ENCODE measurements around the gene KLK13.

DNA sequence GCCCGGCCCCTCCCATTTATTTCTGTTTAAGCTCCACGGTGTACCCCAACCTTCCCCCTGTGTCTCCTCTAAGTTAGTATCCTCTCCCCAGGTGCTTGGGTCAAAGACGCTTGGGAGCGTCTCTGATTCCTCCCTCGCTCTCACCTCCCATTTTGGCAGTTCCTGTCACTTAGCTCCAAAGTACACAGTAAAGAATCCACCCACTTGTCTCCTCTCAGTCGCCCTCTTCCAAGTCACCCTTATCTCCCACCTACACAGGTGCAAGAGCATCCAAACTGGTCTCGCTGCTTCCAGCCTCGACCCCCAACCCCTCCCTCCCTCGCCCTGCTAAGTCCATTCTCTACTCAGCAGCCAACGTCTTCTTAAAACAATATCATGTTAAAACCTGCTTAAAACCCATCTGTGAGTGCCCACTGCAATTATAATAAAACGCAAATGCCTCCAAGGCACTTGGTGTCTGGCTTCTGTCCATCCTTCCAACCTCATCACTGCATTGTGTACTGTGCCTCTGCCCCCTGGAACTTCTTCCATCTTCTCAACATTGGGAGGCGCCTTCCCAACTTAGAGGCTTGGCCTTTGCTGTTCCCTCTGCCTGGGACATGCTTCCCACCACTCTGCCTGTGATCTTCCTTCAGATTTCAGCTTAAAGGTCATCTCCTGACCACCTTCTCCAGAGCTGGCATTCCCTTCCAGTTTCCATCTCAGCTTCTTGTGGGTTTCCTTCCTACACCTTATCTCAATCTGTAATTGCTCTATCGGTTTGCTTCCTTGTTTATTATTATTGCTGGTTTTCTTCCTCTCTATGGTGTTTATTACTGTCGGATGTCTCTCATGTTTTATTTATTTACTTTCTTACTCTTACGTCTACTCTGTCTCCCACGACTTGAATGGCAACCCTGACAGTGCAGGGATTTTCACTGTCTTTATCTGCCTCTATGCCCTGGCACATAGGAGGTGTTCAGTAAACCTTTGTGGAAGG, 27.3 kb upstream of the KLK13 start:
- TF ChIP-seq, protein P1, sequence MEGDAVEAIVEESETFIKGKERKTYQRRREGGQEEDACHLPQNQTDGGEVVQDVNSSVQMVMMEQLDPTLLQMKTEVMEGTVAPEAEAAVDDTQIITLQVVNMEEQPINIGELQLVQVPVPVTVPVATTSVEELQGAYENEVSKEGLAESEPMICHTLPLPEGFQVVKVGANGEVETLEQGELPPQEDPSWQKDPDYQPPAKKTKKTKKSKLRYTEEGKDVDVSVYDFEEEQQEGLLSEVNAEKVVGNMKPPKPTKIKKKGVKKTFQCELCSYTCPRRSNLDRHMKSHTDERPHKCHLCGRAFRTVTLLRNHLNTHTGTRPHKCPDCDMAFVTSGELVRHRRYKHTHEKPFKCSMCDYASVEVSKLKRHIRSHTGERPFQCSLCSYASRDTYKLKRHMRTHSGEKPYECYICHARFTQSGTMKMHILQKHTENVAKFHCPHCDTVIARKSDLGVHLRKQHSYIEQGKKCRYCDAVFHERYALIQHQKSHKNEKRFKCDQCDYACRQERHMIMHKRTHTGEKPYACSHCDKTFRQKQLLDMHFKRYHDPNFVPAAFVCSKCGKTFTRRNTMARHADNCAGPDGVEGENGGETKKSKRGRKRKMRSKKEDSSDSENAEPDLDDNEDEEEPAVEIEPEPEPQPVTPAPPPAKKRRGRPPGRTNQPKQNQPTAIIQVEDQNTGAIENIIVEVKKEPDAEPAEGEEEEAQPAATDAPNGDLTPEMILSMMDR (IDR thresholded peaks at IDR 0.05) = no peak
- TF ChIP-seq ZFX (IDR thresholded peaks at IDR 0.05; ENCODE audit: borderline replicate concordance) = no peak

Data from 22Rv1 (cell line).